Endothelial cell of umbilical vein (primary cell): Measurements from ENCODE around the gene PAOX. TPM values are rescaled to one million over a fixed set of nuclear protein-coding genes. Genes with fewer than 3 reads are reported as not detected.
A peak's percentile ranks its signal among the peaks of the same experiment; 100 is the strongest.

ENCODE experiments used
- BruUV-seq: library from RNA; stranded (reverse); fragments of 400-500 nt; replicated peaks from 2 replicates; lab custom pipeline; 2021; lab: Mats Ljungman, UMichigan
- CTCF ChIA-PET: fragments of 300-600, 350-600 bp; sonication (Branson Sonifier 250); formaldehyde crosslinking; loops from one replicate; lab custom pipeline; 2021; ENCODE audit warnings: antibody characterized with exemption, inconsistent platforms; lab: Charles Lee
- POLR2A ChIA-PET: fragments of 300-600, 350-600 bp; sonication (Branson Sonifier 250); formaldehyde crosslinking; loops from one replicate; lab custom pipeline; 2021; ENCODE audit warnings: antibody characterized with exemption, inconsistent platforms; lab: Charles Lee
- DNase-seq: peaks from one replicate; pipeline ENCODE4 v3.0.0-alpha.2; 2011; ENCODE audit warnings: low read depth, low spot score
- FAIRE-seq: peaks from 2 replicates; lab custom pipeline; 2011; peaks lifted over from hg19 to GRCh38; lab: Jason Lieb, UNC
- H2AFZ ChIP-seq: 2 replicates; pipeline ENCODE4 v1.6.0; 2012; ENCODE audit warnings: low read depth, low read length, control low read depth, inconsistent platforms
- H3K27ac ChIP-seq: 2 replicates; pipeline ENCODE4 v1.5.1; 2011; ENCODE audit warnings: low read depth, mild to moderate bottlenecking, control low read depth, low read length, moderate library complexity; ENCODE audit not compliant: insufficient read depth
- H3K27me3 ChIP-seq, 2 experiments: 2 replicates each; pipeline versions ENCODE4 v1.6.0 to v1.6.1; 2011; ENCODE audit warnings: low read length in 2 of 2, mixed read lengths in 1 of 2; ENCODE audit not compliant: control insufficient read depth in 2 of 2, insufficient read depth in 2 of 2
- H3K36me3 ChIP-seq, 2 experiments: 2 replicates in 1 of 2; 3 replicates in 1 of 2; pipeline ENCODE4 v1.5.1; 2011; ENCODE audit warnings: low read length in 2 of 2, mild to moderate bottlenecking in 1 of 2, moderate library complexity in 1 of 2; ENCODE audit not compliant: control insufficient read depth in 2 of 2, insufficient read depth in 2 of 2; ENCODE audit errors: extremely low read depth in 1 of 2
- H3K4me1 ChIP-seq: 3 replicates; pipeline ENCODE4 v1.5.1; 2011; ENCODE audit warnings: mild to moderate bottlenecking, low read length; ENCODE audit not compliant: control insufficient read depth, insufficient read depth; ENCODE audit errors: extremely low read depth
- H3K4me2 ChIP-seq: 2 replicates; pipeline ENCODE4 v1.6.1; 2011; ENCODE audit warnings: low read length, control low read depth, mixed read lengths; ENCODE audit not compliant: insufficient read depth
- H3K4me3 ChIP-seq, 3 experiments: fragments of 200-600 bp in 1 of 3; sonication (generic), shearing (Covaris generic) in 1 of 3; replicated peaks in 1 of 3; 2 replicates each; pipeline ENCODE4 v1.5.1; 2011 to 2016; ENCODE audit warnings: control low read depth in 3 of 3, low read length in 3 of 3, mild to moderate bottlenecking in 2 of 3, inconsistent platforms in 1 of 3, low read depth in 1 of 3, moderate library complexity in 1 of 3; ENCODE audit not compliant: insufficient read depth in 1 of 3
- H3K79me2 ChIP-seq: 2 replicates; pipeline ENCODE4 v1.6.0; 2012; ENCODE audit warnings: low read length, inconsistent platforms; ENCODE audit not compliant: control insufficient read depth, insufficient read depth
- H3K9ac ChIP-seq: replicated peaks from 2 replicates; pipeline ENCODE3; 2011; ENCODE audit warnings: low read length, control low read depth; ENCODE audit not compliant: insufficient read depth; ENCODE audit errors: extremely low read depth
- H3K9me1 ChIP-seq: replicated peaks from 3 replicates; pipeline ENCODE4 v1.6.0; 2011; ENCODE audit warnings: mild to moderate bottlenecking, low read length; ENCODE audit not compliant: control insufficient read depth, insufficient read depth; ENCODE audit errors: extremely low read depth
- H3K9me3 ChIP-seq: replicated peaks from 2 replicates; pipeline ENCODE4 v1.5.1; 2012; ENCODE audit warnings: low read length, inconsistent platforms; ENCODE audit not compliant: control insufficient read depth, insufficient read depth
- H4K20me1 ChIP-seq: replicated peaks from 2 replicates; pipeline ENCODE3; 2011; ENCODE audit warnings: mild to moderate bottlenecking, low read length; ENCODE audit not compliant: control insufficient read depth, insufficient read depth; ENCODE audit errors: extremely low read depth
- EZH2 ChIP-seq: IDR thresholded peaks from 2 replicates; pipeline ENCODE4 v1.6.1; 2012; ENCODE audit warnings: borderline replicate concordance, low read depth, mild to moderate bottlenecking, moderate library complexity, low read length, inconsistent platforms; ENCODE audit not compliant: severe bottlenecking
- GATA2 ChIP-seq: IDR thresholded peaks from 2 replicates; pipeline ENCODE4 v1.7.0; 2011; ENCODE audit warnings: low read depth, mild to moderate bottlenecking, moderate library complexity, mixed read lengths, low read length; ENCODE audit not compliant: insufficient read length, insufficient read depth
- MAX ChIP-seq: IDR thresholded peaks from 2 replicates; pipeline ENCODE4 v1.6.1; 2011; ENCODE audit not compliant: insufficient read depth, insufficient read length
- POLR2A ChIP-seq: IDR thresholded peaks from 2 replicates; pipeline ENCODE4 v1.6.1; 2012; ENCODE audit warnings: low read depth, mild to moderate bottlenecking, control low read depth, low read length
- POLR2AphosphoS5 ChIP-seq: IDR thresholded peaks from 2 replicates; pipeline ENCODE4 v1.6.1; 2012; ENCODE audit warnings: low read depth, mild to moderate bottlenecking, control low read depth, low read length, moderate library complexity; ENCODE audit not compliant: insufficient read depth
- dilution Hi-C: fragments of 300-500 bp; cut with MboI; formaldehyde crosslinking; loops from one replicate; pipeline ENCODE4 v1.15.0; 2019; ENCODE audit warnings: low sequenced_read_pairs; ENCODE audit not compliant: extremely low pct_ligation_motif_present
- intact Hi-C: fragments of 100-400 bp; cut with micrococcal nuclease; formaldehyde crosslinking; loops from one replicate; pipeline ENCODE4 v1.10.0; 2022
- polyA plus RNA-seq, 4 experiments: library from polyadenylated mRNA; depleted of rRNA in 3 of 4; stranded (reverse) in 3 of 4; unstranded in 1 of 4; fragments of >200 nt; gene quantifications; 2 replicates each; pipeline versions ENCODE4 v1.2.1 to v1.2.3, GENCODE V29; 2011 to 2012; ENCODE audit warnings: missing spikeins in 1 of 4
- total RNA-seq: library from RNA; stranded (reverse); gene quantifications from 2 replicates; pipeline ENCODE4 v1.2.3, GENCODE V29; 2021
- TF ChIP-seq, protein P1 (sequence below), 2 donors: IDR thresholded peaks; 1 replicate in 1 of 2; 2 replicates in 1 of 2; pipeline ENCODE4 v1.5.1; 2011; ENCODE audit warnings: low read length in 2 of 2, mild to moderate bottlenecking in 2 of 2, moderate library complexity in 2 of 2, control low read depth in 1 of 2, inconsistent platforms in 1 of 2, low read depth in 1 of 2; ENCODE audit not compliant: insufficient read depth in 1 of 2; ENCODE audit errors: extremely low read depth in 1 of 2

The PAOX gene
- total and polyA plus RNA-seq, 2 donors (not counting 3 experiments of a cell fraction or from before 2014, with no cell fraction given) = 2.6 to 3.8 TPM

- CTCF ChIA-PET = no interaction called here
- POLR2A ChIA-PET = no interaction called here
- intact Hi-C loops = loop anchor here (1.0 to 5.0 kb wide), 4 partner anchors 16 to 87 kb away; partner anchors contain the start of genes ECHS1, TUBGCP2 and ZNF511
- FAIRE-seq (peak; percentile 87), DNase-seq (peak; percentile 90)
- peaks cover 9% of the 10 kb centered on the region for H3K4me1 ChIP-seq
- H3K36me3 ChIP-seq = peaks cover 6 to 7% of the 10 kb centered on the region in 2 experiments
- H2AFZ ChIP-seq = peak within 1 kb of the TSS; percentile 78
- dilution Hi-C loops = no loop called here
- no peaks in the 10 kb centered on the region for H4K20me1 ChIP-seq
- peak within 1 kb of the TSS; percentile 12 for H3K27ac ChIP-seq
- peak within 1 kb of the TSS; percentile 73 for H3K4me2 ChIP-seq
- no TSS peak for BruUV-seq
- H3K27me3 ChIP-seq = no peaks in the 10 kb centered on the region
- H3K9ac ChIP-seq = peak within 1 kb of the TSS; percentile 76
- H3K4me3 ChIP-seq = peak within 1 kb of the TSS; percentile 46 to 83 (median 69)
- no peaks in the 10 kb centered on the region for H3K9me1 ChIP-seq
- TF ChIP-seq POLR2AphosphoS5 = peak; percentile 96
- no peak for TF ChIP-seq GATA2
- peak; percentile 84 for TF ChIP-seq POLR2A
- no peak for TF ChIP-seq EZH2
- TF ChIP-seq, protein P1, sequence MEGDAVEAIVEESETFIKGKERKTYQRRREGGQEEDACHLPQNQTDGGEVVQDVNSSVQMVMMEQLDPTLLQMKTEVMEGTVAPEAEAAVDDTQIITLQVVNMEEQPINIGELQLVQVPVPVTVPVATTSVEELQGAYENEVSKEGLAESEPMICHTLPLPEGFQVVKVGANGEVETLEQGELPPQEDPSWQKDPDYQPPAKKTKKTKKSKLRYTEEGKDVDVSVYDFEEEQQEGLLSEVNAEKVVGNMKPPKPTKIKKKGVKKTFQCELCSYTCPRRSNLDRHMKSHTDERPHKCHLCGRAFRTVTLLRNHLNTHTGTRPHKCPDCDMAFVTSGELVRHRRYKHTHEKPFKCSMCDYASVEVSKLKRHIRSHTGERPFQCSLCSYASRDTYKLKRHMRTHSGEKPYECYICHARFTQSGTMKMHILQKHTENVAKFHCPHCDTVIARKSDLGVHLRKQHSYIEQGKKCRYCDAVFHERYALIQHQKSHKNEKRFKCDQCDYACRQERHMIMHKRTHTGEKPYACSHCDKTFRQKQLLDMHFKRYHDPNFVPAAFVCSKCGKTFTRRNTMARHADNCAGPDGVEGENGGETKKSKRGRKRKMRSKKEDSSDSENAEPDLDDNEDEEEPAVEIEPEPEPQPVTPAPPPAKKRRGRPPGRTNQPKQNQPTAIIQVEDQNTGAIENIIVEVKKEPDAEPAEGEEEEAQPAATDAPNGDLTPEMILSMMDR (IDR thresholded peaks at IDR 0.05; ENCODE audit: extremely low read depth in 1 of 2, insufficient read depth in 1 of 2, low read depth in 1 of 2, low read length in 2 of 2) = peak in 1 of 2 donors; percentile 9
- peak; percentile 51 for TF ChIP-seq MAX
- peaks cover 31% of the 10 kb centered on the region for H3K79me2 ChIP-seq
- no peaks in the 10 kb centered on the region for H3K9me3 ChIP-seq
Observed at GRCh38 chr10:133394064-133394663, 15.1 kb downstream of the PAOX start, which contains the start of gene MTG1. Gene MTG1, plus strand, starts transcription at chr10:133394157. Its CDS starts 64 bp downstream, at chr10:133394221.
